ENCODE results near the gene FUT6.

FUT6 gene

DNA sequence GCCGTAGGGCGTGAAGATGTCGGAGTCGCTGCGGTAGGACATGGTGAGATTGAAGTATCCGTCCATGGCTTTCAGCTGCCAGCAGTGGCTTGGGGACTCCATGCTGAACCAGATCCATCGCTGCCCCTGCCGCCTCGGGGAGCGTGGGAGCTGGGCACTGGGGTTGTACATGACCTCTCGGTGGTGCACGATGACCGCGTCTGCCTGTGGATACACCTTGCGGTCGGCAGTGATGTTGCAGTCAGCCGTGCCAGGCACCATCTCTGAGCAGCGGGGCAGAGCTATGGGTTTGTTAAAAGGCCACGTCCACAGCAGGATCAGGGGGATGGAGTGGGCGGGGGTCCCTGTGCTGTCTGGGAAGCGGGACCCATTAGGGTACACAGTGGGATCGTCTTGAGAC, 7.4 kb downstream of the FUT6 start:
- TF ChIP-seq FOXM1 (IDR thresholded peaks at IDR 0.05; ENCODE audit: borderline replicate concordance, low read depth) (no peak), ZBTB7A (IDR thresholded peaks at IDR 0.05; ENCODE audit: low read depth) (no peak), TCF12 (IDR thresholded peaks at IDR 0.05; ENCODE audit: low read depth) (no peak), NFIC (IDR thresholded peaks at IDR 0.05) (no peak), CEBPB (IDR thresholded peaks at IDR 0.05) (no peak), EP300 (IDR thresholded peaks at IDR 0.05; ENCODE audit: borderline replicate concordance) (no peak), TEAD4 (IDR thresholded peaks at IDR 0.05) (no peak), RAD21 (IDR thresholded peaks at IDR 0.05; ENCODE audit: low read depth) (no peak), YY1 (IDR thresholded peaks at IDR 0.05; ENCODE audit: low read depth) (no peak)
- TF ChIP-seq, protein P1, sequence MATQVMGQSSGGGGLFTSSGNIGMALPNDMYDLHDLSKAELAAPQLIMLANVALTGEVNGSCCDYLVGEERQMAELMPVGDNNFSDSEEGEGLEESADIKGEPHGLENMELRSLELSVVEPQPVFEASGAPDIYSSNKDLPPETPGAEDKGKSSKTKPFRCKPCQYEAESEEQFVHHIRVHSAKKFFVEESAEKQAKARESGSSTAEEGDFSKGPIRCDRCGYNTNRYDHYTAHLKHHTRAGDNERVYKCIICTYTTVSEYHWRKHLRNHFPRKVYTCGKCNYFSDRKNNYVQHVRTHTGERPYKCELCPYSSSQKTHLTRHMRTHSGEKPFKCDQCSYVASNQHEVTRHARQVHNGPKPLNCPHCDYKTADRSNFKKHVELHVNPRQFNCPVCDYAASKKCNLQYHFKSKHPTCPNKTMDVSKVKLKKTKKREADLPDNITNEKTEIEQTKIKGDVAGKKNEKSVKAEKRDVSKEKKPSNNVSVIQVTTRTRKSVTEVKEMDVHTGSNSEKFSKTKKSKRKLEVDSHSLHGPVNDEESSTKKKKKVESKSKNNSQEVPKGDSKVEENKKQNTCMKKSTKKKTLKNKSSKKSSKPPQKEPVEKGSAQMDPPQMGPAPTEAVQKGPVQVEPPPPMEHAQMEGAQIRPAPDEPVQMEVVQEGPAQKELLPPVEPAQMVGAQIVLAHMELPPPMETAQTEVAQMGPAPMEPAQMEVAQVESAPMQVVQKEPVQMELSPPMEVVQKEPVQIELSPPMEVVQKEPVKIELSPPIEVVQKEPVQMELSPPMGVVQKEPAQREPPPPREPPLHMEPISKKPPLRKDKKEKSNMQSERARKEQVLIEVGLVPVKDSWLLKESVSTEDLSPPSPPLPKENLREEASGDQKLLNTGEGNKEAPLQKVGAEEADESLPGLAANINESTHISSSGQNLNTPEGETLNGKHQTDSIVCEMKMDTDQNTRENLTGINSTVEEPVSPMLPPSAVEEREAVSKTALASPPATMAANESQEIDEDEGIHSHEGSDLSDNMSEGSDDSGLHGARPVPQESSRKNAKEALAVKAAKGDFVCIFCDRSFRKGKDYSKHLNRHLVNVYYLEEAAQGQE (IDR thresholded peaks at IDR 0.05; ENCODE audit: low read depth) = no peak
- TF ChIP-seq, protein P2, sequence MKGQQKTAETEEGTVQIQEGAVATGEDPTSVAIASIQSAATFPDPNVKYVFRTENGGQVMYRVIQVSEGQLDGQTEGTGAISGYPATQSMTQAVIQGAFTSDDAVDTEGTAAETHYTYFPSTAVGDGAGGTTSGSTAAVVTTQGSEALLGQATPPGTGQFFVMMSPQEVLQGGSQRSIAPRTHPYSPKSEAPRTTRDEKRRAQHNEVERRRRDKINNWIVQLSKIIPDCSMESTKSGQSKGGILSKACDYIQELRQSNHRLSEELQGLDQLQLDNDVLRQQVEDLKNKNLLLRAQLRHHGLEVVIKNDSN (IDR thresholded peaks at IDR 0.05) = no peak

DNA sequence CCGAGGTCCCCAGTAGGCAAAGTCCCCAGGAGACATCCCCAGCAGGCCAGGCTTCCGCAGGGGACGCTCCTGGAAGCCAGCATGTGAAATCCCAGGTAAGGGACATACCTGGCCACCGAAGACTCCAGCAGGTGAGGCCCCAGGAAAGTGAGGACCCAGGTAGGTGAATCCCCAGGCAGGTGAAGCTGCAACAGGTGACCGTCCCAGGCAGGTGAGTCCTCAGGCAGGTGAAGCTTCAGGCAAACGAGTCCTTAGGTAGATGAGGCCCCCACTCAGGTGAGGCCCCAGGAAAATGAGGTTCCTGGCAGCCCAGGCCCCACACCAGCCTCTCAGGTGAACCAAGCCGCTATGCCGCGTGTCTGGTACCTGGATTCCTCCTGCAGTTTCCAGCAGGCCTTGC, 8.3 kb downstream of the FUT6 start:
- TF ChIP-seq EGR1 (IDR thresholded peaks at IDR 0.05) (no peak), TEAD4 (IDR thresholded peaks at IDR 0.05) (no peak), YY1 (IDR thresholded peaks at IDR 0.05; ENCODE audit: low read depth) (no peak), RAD21 (IDR thresholded peaks at IDR 0.05; ENCODE audit: low read depth) (no peak), FOXM1 (IDR thresholded peaks at IDR 0.05; ENCODE audit: borderline replicate concordance, low read depth) (no peak), CREB1 (IDR thresholded peaks at IDR 0.05; ENCODE audit: low read depth) (no peak), TCF12 (IDR thresholded peaks at IDR 0.05; ENCODE audit: low read depth) (no peak), TAF1 (IDR thresholded peaks at IDR 0.05; ENCODE audit: low read depth) (no peak), NFIC (IDR thresholded peaks at IDR 0.05) (no peak)
- TF ChIP-seq, protein P3, sequence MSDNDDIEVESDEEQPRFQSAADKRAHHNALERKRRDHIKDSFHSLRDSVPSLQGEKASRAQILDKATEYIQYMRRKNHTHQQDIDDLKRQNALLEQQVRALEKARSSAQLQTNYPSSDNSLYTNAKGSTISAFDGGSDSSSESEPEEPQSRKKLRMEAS (IDR thresholded peaks at IDR 0.05) = no peak
- TF ChIP-seq, protein P1 (IDR thresholded peaks at IDR 0.05; ENCODE audit: low read depth) = no peak
- TF ChIP-seq, protein P2 (IDR thresholded peaks at IDR 0.05) = no peak

DNA sequence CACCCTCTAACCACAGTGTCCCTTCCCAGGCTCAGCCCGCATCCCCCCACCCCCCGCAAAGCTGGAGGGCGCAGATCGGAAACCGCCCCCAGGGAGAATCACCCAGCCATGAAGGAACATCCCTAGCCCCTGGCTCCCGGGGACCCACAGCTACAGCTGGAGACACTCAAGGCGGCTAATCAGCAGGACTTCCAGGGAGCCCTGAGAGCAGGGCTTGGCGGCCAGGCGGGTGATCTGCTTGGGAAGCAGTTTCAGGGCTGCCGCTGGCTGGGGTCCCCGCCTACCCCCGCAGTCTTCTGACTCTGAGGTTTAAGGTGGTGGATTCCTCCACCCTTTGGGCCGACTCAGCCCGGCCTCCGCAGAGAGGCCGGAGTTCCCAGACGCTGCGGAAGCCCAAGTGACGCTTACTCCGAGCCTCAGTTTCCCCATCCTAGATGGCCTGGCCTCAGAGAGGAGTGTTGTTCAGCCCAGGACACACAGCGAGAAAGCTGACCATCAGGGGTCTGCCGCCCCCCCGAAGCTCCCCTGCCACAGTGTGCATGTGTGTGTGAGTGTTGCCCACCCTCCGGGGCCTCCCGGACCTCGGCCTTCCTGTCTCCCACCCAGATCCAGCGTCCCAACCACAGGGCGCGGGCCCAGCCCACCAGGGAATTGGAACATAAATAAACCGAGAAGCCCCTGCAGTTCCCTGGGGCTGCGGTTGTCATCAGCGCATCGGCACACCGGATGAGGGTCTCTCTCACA, 9.8 kb downstream of the FUT6 start:
- no peak for TF ChIP-seq TAF1 (IDR thresholded peaks at IDR 0.05; ENCODE audit: low read depth)
- no peak for TF ChIP-seq TCF12 (IDR thresholded peaks at IDR 0.05; ENCODE audit: low read depth)
- no peak for TF ChIP-seq FOXM1 (IDR thresholded peaks at IDR 0.05; ENCODE audit: borderline replicate concordance, low read depth)
- no peak for TF ChIP-seq RAD21 (IDR thresholded peaks at IDR 0.05; ENCODE audit: low read depth)
- no peak for TF ChIP-seq ZBTB7A (IDR thresholded peaks at IDR 0.05; ENCODE audit: low read depth)

DNA sequence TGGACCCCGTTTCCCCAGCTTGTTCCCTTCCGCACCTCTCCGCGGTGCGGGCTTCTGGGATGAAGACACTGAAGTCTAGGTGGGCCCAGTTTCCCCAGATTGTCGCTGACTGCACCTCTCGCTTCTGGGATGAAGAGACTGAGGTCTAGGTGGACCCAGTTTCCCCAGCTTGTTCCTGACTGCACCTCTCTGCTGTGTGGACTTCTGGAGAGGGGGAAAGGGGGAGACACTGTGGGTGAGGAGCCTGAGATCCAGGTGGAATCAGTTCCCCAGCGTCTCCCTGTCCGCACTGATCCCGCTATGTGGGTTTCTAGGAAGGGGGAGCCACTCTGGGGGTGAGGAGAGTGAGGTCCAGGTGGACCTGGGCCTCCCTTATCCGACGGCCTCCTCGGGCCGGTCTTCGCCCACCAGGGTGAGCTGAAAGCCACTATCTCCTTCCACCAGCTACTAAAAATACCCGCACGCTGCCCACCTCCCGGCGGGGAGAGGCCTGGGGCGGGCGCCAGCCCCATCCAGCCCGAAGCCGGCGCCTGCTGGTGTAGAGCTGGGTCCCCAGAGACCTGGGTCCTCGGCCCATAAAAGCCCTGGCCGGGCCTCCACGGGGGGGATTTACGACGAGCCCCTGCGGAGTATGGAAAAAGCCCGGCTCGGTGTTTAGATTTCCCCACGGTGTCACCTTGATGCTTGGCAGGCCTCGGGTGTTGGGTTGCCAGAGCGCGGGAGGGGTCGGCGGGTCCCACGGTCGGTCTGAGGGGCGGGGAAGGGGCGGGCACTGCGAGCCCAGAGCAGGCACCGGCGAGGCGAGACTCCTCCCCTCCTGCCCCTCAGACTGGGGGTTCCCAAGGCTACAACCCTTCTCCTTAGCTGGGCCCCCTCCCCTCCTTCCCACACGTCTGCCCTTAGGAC, 10.6 kb downstream of the FUT6 start:
- TF ChIP-seq EP300 (IDR thresholded peaks at IDR 0.05; ENCODE audit: borderline replicate concordance) (0 out of 2 replicates have a peak, but pooled peaks have one; percentile 22), ZBTB7A (IDR thresholded peaks at IDR 0.05; ENCODE audit: low read depth) (0 out of 2 replicates have a peak, but pooled peaks have one; percentile 10), TAF1 (IDR thresholded peaks at IDR 0.05; ENCODE audit: low read depth) (no peak), TCF12 (IDR thresholded peaks at IDR 0.05; ENCODE audit: low read depth) (0 out of 2 replicates have a peak, but pooled peaks have one; percentile 41)

DNA sequence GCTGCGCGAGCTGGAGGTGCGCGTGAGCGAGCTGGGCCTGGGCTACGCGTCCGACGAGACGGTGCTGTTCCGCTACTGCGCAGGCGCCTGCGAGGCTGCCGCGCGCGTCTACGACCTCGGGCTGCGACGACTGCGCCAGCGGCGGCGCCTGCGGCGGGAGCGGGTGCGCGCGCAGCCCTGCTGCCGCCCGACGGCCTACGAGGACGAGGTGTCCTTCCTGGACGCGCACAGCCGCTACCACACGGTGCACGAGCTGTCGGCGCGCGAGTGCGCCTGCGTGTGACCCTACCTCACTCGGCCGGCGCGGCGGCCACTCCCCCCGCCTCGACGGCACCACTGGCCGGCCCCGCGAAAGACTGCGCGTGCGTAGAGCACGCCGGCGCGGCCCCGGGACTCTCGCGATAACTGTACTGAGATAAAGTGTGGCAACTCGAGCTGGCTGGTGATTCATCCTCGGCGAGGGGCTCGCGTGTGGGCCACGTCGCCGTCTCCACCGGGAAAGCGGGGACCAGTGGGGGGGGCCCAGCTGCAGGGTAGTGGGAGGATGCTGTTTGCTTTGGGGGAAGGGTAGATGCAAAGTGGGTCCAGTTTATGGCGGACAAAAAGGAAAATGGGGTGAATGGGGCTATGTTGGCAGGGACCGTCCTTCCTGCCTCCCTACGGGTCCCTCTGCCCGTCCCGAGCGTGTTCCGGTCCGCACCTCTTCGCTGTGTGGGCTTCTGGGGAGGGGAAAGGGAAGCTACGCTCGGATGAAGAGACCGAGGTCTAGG, 11.4 kb downstream of the FUT6 start:
- TF ChIP-seq CEBPB (IDR thresholded peaks at IDR 0.05) (no peak), NFIC (IDR thresholded peaks at IDR 0.05) (no peak), TEAD4 (IDR thresholded peaks at IDR 0.05) (no peak), ZBTB7A (IDR thresholded peaks at IDR 0.05; ENCODE audit: low read depth) (no peak), FOXM1 (IDR thresholded peaks at IDR 0.05; ENCODE audit: borderline replicate concordance, low read depth) (no peak), TCF12 (IDR thresholded peaks at IDR 0.05; ENCODE audit: low read depth) (no peak)
- TF ChIP-seq, protein P1 (IDR thresholded peaks at IDR 0.05; ENCODE audit: low read depth) = no peak
